GM10847 (cell line): ENCODE data around the gene HOXD13.

Experiments used
- POLR2A ChIP-seq: IDR thresholded peaks from 2 replicates; pipeline ENCODE4 v1.6.1; 2011; ENCODE audit not compliant: insufficient read length; ENCODE audit errors: extremely low read depth

Gene HOXD13

GRCh38 chr2:176078541-176079284, 13.8 kb upstream of the HOXD13 start:
- TF ChIP-seq POLR2A, result no peak

DNA sequence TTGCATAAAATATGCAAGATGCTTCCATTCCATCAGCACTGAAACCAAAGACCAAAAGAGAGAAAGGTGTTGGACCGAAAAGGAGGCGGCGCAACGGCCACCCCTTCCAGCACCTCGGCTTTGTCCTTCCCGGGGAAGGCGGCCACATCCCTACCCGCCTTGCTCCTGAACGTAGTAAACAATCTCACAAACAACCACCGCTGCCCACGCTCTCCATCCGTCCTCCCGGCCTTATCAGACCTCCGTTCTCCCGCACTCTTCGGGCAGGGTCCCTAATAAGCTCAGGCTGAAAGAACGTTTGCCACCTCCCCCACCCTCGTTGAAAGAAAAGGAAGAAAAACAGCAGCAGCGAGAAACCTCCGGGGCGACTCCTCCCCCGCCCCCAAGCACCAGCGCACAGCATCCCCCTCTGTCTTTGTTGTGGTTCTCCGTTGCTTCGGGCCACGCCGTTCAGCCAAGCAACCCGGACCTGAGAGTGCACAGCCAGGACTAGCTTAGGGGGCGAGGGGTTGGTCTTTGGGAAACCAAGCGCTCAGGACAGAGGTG, 13.2 kb upstream of the HOXD13 start:
- TF ChIP-seq POLR2A, result no peak

- no peak for TF ChIP-seq POLR2A
Observed at GRCh38 chr2:176079831-176080539, 12.5 kb upstream of the HOXD13 start.

- TF ChIP-seq POLR2A, result no peak
Observed at GRCh38 chr2:176080540-176081375, 11.8 kb upstream of the HOXD13 start.

DNA sequence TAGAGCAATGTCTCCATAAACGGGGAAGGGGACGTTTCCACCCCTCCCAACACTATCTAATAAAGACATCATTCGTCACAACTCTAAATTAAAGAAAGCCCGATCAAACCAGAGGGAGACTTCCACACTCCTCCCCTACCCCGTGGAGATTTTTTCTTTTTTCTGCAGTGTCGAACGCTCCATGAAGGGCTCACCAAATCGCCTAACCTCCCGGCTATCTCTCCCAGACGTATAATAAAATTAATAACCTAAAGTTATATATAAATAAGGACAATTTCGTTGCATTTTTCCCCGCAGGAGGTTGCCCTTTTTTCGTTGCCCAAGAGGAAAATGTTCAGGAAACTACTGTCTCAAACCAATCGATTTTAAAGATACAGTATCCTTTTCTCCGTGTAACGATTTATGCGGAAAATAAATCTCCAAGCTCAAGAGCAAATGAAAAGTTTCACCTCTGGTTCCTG, 11.1 kb upstream of the HOXD13 start:
- TF ChIP-seq POLR2A, result no peak

DNA sequence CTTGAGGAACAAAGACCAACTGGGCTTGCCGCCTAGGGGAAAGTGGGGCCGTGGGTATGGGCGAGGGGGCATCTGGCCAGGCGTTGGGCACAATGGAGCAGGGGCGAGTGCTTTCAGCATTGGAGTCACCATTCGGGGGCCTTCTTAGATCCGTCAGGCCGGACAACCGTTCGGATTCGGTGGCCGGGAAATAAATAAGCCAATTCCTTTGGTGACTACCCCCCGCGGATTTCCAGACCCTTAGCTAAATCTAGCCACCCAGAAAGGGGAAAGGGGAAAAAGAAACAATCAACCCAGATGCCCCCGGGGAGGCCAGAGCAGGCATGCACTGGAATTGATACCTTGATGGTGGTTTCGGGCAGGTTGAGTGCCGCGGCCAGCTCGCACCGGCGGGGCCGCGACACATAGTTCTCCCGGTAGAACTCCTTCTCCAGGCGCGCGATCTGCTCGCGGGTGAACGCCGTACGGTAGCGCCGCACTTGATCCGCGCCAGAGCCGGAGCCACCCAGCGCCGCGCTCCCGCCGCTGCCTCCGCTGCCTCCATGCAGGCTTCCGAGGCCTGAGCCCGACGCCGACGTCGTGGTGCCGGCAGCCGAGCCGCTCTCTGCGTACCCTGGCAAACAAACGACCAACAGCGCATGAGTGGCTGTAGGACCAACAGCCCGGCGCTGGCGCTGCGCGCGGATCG, 10.5 kb upstream of the HOXD13 start:
- no peak for TF ChIP-seq POLR2A

GRCh38 chr2:176082525-176082823, 10.0 kb upstream of the HOXD13 start:
- TF ChIP-seq POLR2A, result no peak

- no peak for TF ChIP-seq POLR2A
Observed at GRCh38 chr2:176082824-176083751, 9.4 kb upstream of the HOXD13 start.

- no peak for TF ChIP-seq POLR2A
Observed at GRCh38 chr2:176083796-176084261, 8.7 kb upstream of the HOXD13 start, which contains the start of gene EVX2. TSS of gene EVX2 (minus strand) at chr2:176083962. CDS start at chr2:176083776, 186 bp downstream.

DNA sequence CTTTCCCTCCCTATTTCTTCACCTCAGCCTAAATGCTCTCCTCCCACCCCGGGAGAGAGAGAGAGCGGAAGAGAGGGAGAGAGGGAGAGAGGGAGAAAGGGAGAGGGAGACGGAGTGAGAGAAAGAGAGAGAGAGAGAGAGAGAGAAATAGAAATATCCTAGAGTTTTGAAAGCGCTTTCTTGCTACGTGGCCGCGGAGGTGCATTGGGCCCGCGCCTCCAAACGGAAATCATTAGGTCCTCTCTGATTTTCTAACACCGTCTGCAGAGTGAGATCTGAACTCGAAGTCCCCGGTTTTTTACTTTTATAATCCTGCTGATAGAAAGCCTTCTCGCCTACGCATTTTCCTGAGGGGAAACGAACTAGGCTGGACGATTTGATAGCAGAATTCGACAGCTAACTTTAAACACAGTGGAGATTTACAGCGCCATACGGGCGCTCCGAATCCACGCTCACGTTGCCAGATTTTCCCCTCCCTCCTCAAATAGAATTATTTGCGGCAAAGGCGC, 7.9 kb upstream of the HOXD13 start:
- TF ChIP-seq POLR2A, result no peak

DNA sequence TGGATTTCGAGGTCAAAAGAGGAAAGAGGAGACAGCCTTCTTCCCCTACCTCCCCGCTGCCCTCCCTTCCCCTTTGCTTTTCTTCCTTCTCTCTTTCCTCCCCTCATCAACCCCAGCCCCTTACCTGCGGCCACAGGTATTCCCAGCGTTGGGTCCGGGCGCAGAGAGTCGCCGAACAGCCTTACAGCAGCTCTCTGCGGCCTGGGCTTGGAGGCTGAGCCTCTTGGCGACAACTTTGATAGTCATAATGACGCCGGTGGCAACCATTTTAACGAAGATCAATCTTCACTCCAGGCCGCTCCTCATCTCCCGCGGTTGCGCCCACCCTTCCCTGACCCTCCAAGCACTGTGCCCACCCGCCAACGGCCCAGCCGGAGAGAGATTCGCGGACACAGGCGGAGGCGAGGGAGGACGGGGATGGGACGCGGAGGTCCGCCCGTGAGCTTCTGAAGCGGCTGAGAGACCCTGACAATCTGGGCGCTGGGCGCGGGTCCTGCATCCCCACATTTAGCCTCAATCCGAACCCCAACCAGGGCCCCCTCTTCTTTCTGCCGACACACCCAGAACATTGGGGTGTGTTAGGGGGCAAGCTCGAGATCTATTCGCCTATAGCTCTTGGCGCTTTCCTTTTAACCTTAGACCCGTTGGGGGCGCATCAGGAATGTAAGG, 7.3 kb upstream of the HOXD13 start:
- TF ChIP-seq POLR2A, result no peak

GRCh38 chr2:176085861-176086771, 6.4 kb upstream of the HOXD13 start:
- TF ChIP-seq POLR2A, result no peak
